NT2/D1 (cell line): ENCODE measurements around the gene PHLDB3.

Source experiments
- YY1 ChIP-seq: IDR thresholded peaks from 2 replicates; pipeline ENCODE4 v1.6.1; 2011; ENCODE audit not compliant: insufficient read length, insufficient read depth
- ZNF274 ChIP-seq: IDR thresholded peaks from 2 replicates; pipeline ENCODE4 v1.6.1; 2011; ENCODE audit warnings: mild to moderate bottlenecking, low read depth, low read length

GRCh38 chr19:43533546-43534304 is 29.2 kb upstream of the PHLDB3 start:
- TF ChIP-seq ZNF274 (no peak), YY1 (no peak)
